HEK293 (cell line): Measurements from ENCODE around the gene DEDD2.

Experiments
- CTCF ChIA-PET: fragments of 350-600 bp; formaldehyde crosslinking; extraction: SDS; loops from one replicate; lab custom pipeline; 2021; ENCODE audit warnings: antibody characterized with exemption; lab: Yijun Ruan, JAX
- POLR2A ChIA-PET: fragments of 300-600 bp; formaldehyde crosslinking; extraction: SDS; loops from one replicate; lab custom pipeline; 2020; ENCODE audit warnings: antibody characterized with exemption, inconsistent platforms; lab: Yijun Ruan, JAX
- H3K27ac ChIP-seq: fragments of 200-500 bp; sonication (Bioruptor generic); 2 replicates; pipeline ENCODE4 v1.5.1; 2014; ENCODE audit warnings: low read depth, low read length, control low read depth, inconsistent platforms; ENCODE audit errors: extremely low read depth
- H3K36me3 ChIP-seq, 2 experiments: fragments of 200-500 bp in 1 of 2; sonication (Bioruptor generic) in 1 of 2; 1 replicate in 1 of 2; 2 replicates in 1 of 2; pipeline ENCODE4 v1.5.1; 2014 to 2017; ENCODE audit warnings: inconsistent platforms in 2 of 2, low read length in 2 of 2; ENCODE audit not compliant: control insufficient read depth in 2 of 2, insufficient read depth in 1 of 2
- H3K4me1 ChIP-seq: fragments of 200-500 bp; sonication (Bioruptor generic); 2 replicates; pipeline ENCODE4 v1.5.1; 2014; ENCODE audit warnings: mild to moderate bottlenecking, low read length, inconsistent platforms; ENCODE audit not compliant: control insufficient read depth, insufficient read depth
- H3K4me3 ChIP-seq: 2 replicates; pipeline ENCODE4 v1.5.1; 2011; ENCODE audit warnings: low read depth, mild to moderate bottlenecking, control low read depth, low read length, moderate library complexity
- H3K9me3 ChIP-seq: fragments of 200-500 bp; sonication (Bioruptor generic); 2 replicates; pipeline ENCODE4 v1.5.1; 2014; ENCODE audit warnings: low read depth, low read length, inconsistent platforms; ENCODE audit not compliant: control insufficient read depth, insufficient read depth
- BCL11B ChIP-seq: fragments of 450-650 bp; formaldehyde crosslinking; IDR thresholded peaks from 2 replicates; pipeline ENCODE4 v1.5.1; 2016; ENCODE audit warnings: low read depth, missing biosample characterization, missing genetic modification characterization
- GFI1B ChIP-seq: fragments of 450-650 bp; formaldehyde crosslinking; IDR thresholded peaks from 2 replicates; pipeline ENCODE4 v1.5.1; 2016; ENCODE audit warnings: missing biosample characterization, missing genetic modification characterization
- KLF1 ChIP-seq: fragments of 450-650 bp; formaldehyde crosslinking; IDR thresholded peaks from 2 replicates; pipeline ENCODE4 v1.5.1; 2016; ENCODE audit warnings: missing biosample characterization, missing genetic modification characterization
- OVOL3 ChIP-seq: fragments of 450-650 bp; formaldehyde crosslinking; IDR thresholded peaks from 2 replicates; pipeline ENCODE4 v1.5.1; 2016; ENCODE audit warnings: missing biosample characterization, missing genetic modification characterization
- REST ChIP-seq: fragments of 450-650 bp; formaldehyde crosslinking; IDR thresholded peaks from 2 replicates; pipeline ENCODE4 v1.5.1; 2016; ENCODE audit warnings: missing biosample characterization, missing genetic modification characterization
- TRIM28 ChIP-seq: IDR thresholded peaks from 2 replicates; pipeline ENCODE4 v1.6.1; 2011; ENCODE audit warnings: low read length, control low read depth, borderline replicate concordance
- ZBTB7A ChIP-seq: fragments of 450-650 bp; formaldehyde crosslinking; IDR thresholded peaks from 2 replicates; pipeline ENCODE4 v1.5.1; 2016; ENCODE audit warnings: low read depth, missing biosample characterization, missing genetic modification characterization
- ZNF140 ChIP-seq: fragments of 450-650 bp; formaldehyde crosslinking; IDR thresholded peaks from 2 replicates; pipeline ENCODE4 v1.5.1; 2016; ENCODE audit warnings: missing biosample characterization, missing genetic modification characterization
- ZNF202 ChIP-seq: fragments of 450-650 bp; formaldehyde crosslinking; IDR thresholded peaks from 2 replicates; pipeline ENCODE4 v1.5.1; 2016; ENCODE audit warnings: missing biosample characterization, missing genetic modification characterization, borderline replicate concordance
- ZNF366 ChIP-seq: fragments of 450-650 bp; formaldehyde crosslinking; conservative IDR thresholded peaks from 2 replicates; pipeline ENCODE4 v1.5.1; 2016; ENCODE audit warnings: missing biosample characterization, missing genetic modification characterization
- ZNF501 ChIP-seq: fragments of 450-650 bp; formaldehyde crosslinking; IDR thresholded peaks from 2 replicates; pipeline ENCODE4 v1.5.1; 2016; ENCODE audit warnings: missing biosample characterization, missing genetic modification characterization
- ZNF600 ChIP-seq: fragments of 450-650 bp; formaldehyde crosslinking; IDR thresholded peaks from 2 replicates; pipeline ENCODE4 v1.5.1; 2016; ENCODE audit warnings: missing biosample characterization, missing genetic modification characterization
- ZNF677 ChIP-seq: fragments of 450-650 bp; IDR thresholded peaks from 2 replicates; pipeline ENCODE4 v1.5.0; 2018; ENCODE audit warnings: missing biosample characterization, mild to moderate bottlenecking, missing genetic modification characterization, moderate library complexity
- ZNF692 ChIP-seq: fragments of 450-650 bp; formaldehyde crosslinking; IDR thresholded peaks from 2 replicates; pipeline ENCODE4 v1.5.1; 2016; ENCODE audit warnings: missing biosample characterization, missing genetic modification characterization
- ZSCAN16 ChIP-seq: fragments of 450-650 bp; formaldehyde crosslinking; IDR thresholded peaks from 2 replicates; pipeline ENCODE4 v1.5.1; 2016; ENCODE audit warnings: missing biosample characterization, missing genetic modification characterization

The DEDD2 gene

DNA sequence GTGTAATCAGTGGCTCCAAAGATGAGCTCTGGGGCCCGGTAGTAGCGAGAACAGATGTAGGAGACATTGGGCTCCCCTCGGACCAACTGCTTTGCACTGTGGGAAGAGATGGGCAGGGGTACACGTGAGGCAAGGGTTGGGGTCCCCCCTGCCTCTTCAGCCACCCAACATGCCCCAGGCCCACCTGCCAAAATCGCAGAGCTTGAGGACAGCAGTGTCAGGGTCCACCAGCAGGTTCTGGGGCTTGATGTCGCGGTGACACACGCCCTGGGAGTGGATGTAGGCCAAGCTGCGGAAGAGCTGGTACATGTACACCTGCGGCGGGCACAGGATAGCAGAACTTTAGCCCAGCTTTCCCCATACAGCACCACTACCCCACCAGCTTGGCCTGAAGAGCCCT lies 16.9 kb upstream of the DEDD2 start:
- CTCF ChIA-PET: interaction anchor here (0.8 to 2.5 kb wide), 6 partner anchors 7 to 440 kb away, joined by 3 to 9 read pairs (median 4); partner anchors contain the start of gene POU2F2

GRCh38 chr19:42233678-42234292 lies 16.3 kb upstream of the DEDD2 start:
- no peak overlapping the region for H3K4me3 ChIP-seq
- no peak for TF ChIP-seq ZNF366
- TF ChIP-seq ZNF501: no peak
- no peak for TF ChIP-seq OVOL3
- peak; percentile 98 for TF ChIP-seq ZNF600 (tag by site-specific recombination)
- no peak for TF ChIP-seq REST (tag by site-specific recombination)
- no peak for TF ChIP-seq ZNF140 (tag by site-specific recombination)
- no peak for TF ChIP-seq BCL11B (tag by site-specific recombination)
- no peak for TF ChIP-seq ZNF692 (tag by site-specific recombination)
- H3K27ac ChIP-seq: peak overlapping the region; percentile 53
- peaks cover 84 to 89% of the 10 kb centered on the region in 2 experiments for H3K36me3 ChIP-seq
- no peaks in the 10 kb centered on the region for H3K4me1 ChIP-seq
- POLR2A ChIA-PET: interaction anchor here (0.9 to 4.0 kb wide), 8 partner anchors 8 to 58 kb away, joined by 3 to 36 read pairs (median 4); partner anchors contain the start of gene GSK3A
- CTCF ChIA-PET: interaction anchor here (0.7 to 2.5 kb wide), 7 partner anchors 9 to 439 kb away, joined by 3 to 9 read pairs (median 4); partner anchors contain the start of gene POU2F2
- no peaks in the 10 kb centered on the region for H3K9me3 ChIP-seq

More for the DNA sequence above, 16.9 kb upstream of the DEDD2 start:
- Histone ChIP-seq H3K27ac (no peak overlapping the region), H3K4me1 (no peaks in the 10 kb centered on the region), H3K9me3 (no peaks in the 10 kb centered on the region), H3K36me3 (peaks cover 84 to 94% of the 10 kb centered on the region in 2 experiments), H3K4me3 (no peak overlapping the region)
- TF ChIP-seq ZNF677 (tag by site-specific recombination) (no peak), GFI1B (tag by site-specific recombination) (no peak), TRIM28 (no peak), ZNF202 (no peak)
- POLR2A ChIA-PET: interaction anchor here (1.0 to 4.0 kb wide), 7 partner anchors 8 to 68 kb away, joined by 3 to 36 read pairs (median 4); partner anchors contain the start of genes GSK3A, PAFAH1B3, PRR19 and ZNF526

DNA sequence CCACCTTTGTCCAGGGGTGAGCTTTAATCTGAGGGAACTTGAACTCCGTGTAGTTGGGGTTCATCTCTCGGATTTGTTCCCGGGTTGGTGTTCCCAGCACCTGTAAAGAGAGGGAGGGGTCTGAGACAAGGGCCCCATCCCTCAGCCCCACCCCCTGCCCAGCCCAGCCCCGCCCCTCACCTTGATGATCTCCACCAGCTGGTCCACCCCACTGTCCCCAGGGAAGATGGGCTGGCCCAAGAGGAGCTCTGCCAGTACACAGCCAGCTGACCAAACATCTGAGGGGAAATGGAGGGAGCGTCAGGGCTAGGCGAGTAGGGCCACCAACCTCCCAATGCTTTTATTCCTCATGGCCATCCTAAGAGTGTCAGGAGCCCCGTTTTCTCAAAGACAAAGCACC lies 15.6 kb upstream of the DEDD2 start:
- Histone ChIP-seq H3K36me3 (peaks cover 89% of the 10 kb centered on the region in 2 experiments), H3K9me3 (no peaks in the 10 kb centered on the region), H3K4me3 (no peak overlapping the region), H3K4me1 (no peaks in the 10 kb centered on the region), H3K27ac (peak overlapping the region; percentile 53)
- TF ChIP-seq ZSCAN16 (no peak), ZBTB7A (tag by site-specific recombination) (no peak), KLF1 (tag by site-specific recombination) (peak; percentile 47)
- ChIA-PET POLR2A (interaction anchor here (0.9 to 4.0 kb wide), 7 partner anchors 10 to 57 kb away, joined by 3 to 36 read pairs (median 4); partner anchors contain the start of gene GSK3A), CTCF (interaction anchor here (0.6 to 2.5 kb wide), 5 partner anchors 10 to 100 kb away, joined by 3 to 9 read pairs (median 3); partner anchors contain the start of gene POU2F2)
